HuH-7.5 (cell line): ENCODE results near the gene TAB2.

ENCODE experiments used
- DNase-seq: peaks from one replicate; pipeline ENCODE4 v3.0.0; 2011; ENCODE audit warnings: low spot score

Gene TAB2

GRCh38 chr6:149372062-149372461 is 54.5 kb downstream of the TAB2 start:
- DNase-seq: no peak

GRCh38 chr6:149373511-149373910 is 56.0 kb downstream of the TAB2 start:
- no peak for DNase-seq

- no peak for DNase-seq
These were observed 62.5 kb downstream of the TAB2 start for GRCh38 chr6:149379977-149380376.

- no peak for DNase-seq
These were observed 63.0 kb downstream of the TAB2 start for GRCh38 chr6:149380523-149380922.

GRCh38 chr6:149383371-149383770 is 65.9 kb downstream of the TAB2 start:
- DNase-seq: no peak

- no peak for DNase-seq
These were observed 67.0 kb downstream of the TAB2 start for GRCh38 chr6:149384464-149384863.

GRCh38 chr6:149385998-149386646 is 68.6 kb downstream of the TAB2 start:
- DNase-seq: no peak

- DNase-seq: no peak
These were observed 70.4 kb downstream of the TAB2 start for GRCh38 chr6:149387779-149388512.

GRCh38 chr6:149389509-149390297 is 72.2 kb downstream of the TAB2 start:
- no peak for DNase-seq

- no peak for DNase-seq
These were observed 74.6 kb downstream of the TAB2 start for GRCh38 chr6:149392093-149392492.

- no peak for DNase-seq
These were observed 75.0 kb downstream of the TAB2 start for GRCh38 chr6:149392535-149392934.

- no peak for DNase-seq
These were observed 75.6 kb downstream of the TAB2 start for GRCh38 chr6:149393002-149393679.

- no peak for DNase-seq
These were observed 77.7 kb downstream of the TAB2 start for GRCh38 chr6:149395185-149395584.

- no peak for DNase-seq
These were observed 79.9 kb downstream of the TAB2 start for GRCh38 chr6:149397384-149397783.

GRCh38 chr6:149400050-149400449 is 82.5 kb downstream of the TAB2 start, which contains the start of gene SUMO4:
Gene SUMO4 (plus strand): TSS chr6:149400262. CDS start chr6:149400392, 130 bp downstream.
- DNase-seq: no peak

- DNase-seq: no peak
These were observed 86.0 kb downstream of the TAB2 start for GRCh38 chr6:149403534-149403933.

GRCh38 chr6:149405823-149406765 is 88.6 kb downstream of the TAB2 start:
- no peak for DNase-seq

GRCh38 chr6:149409617-149410016 is 92.1 kb downstream of the TAB2 start:
- DNase-seq: no peak

GRCh38 chr6:149410557-149410956 is 93.0 kb downstream of the TAB2 start:
- no peak for DNase-seq

GRCh38 chr6:149414009-149414408 is 96.5 kb downstream of the TAB2 start:
- DNase-seq: no peak

GRCh38 chr6:149414821-149415220 is 97.3 kb downstream of the TAB2 start:
- DNase-seq: no peak
